ENCODE data around the gene NPHP4. TPM values are rescaled to one million over a fixed set of nuclear protein-coding genes. Genes with fewer than 3 reads are reported as not detected.

Gene NPHP4
- total and polyA plus RNA-seq, 9 donors = 1.9 to 6.4 (median 4.2) TPM

GRCh38 chr1:5864256-5864655, 128.0 kb downstream of the NPHP4 start:
- no peak for DNase-seq
- 97% methylated on average over 16 of the region's 16 CpGs for WGBS (ENCODE audit: insufficient coverage)
- Histone ChIP-seq H3K36me3 (ENCODE audit: control insufficient read depth, insufficient read depth, low read length) (no peaks in the 10 kb centered on the region), H3K4me1 (ENCODE audit: control insufficient read depth, insufficient read depth, low read length) (peaks cover 20% of the 10 kb centered on the region), H3K9me3 (replicated peaks; ENCODE audit: control insufficient read depth, low read depth, low read length) (no peaks in the 10 kb centered on the region), H3K4me3 (ENCODE audit: low read length) (no peak overlapping the region), H3K27ac (ENCODE audit: low read length) (no peak overlapping the region), H3K27me3 (ENCODE audit: control insufficient read depth, insufficient read depth, low read length) (no peaks in the 10 kb centered on the region)

- Histone ChIP-seq H3K4me1 (ENCODE audit: control insufficient read depth, insufficient read depth, low read length) (peaks cover 20% of the 10 kb centered on the region), H3K27ac (ENCODE audit: low read length) (no peak overlapping the region), H3K36me3 (ENCODE audit: control insufficient read depth, insufficient read depth, low read length) (no peaks in the 10 kb centered on the region), H3K27me3 (ENCODE audit: control insufficient read depth, insufficient read depth, low read length) (no peaks in the 10 kb centered on the region), H3K9me3 (replicated peaks; ENCODE audit: control insufficient read depth, low read depth, low read length) (no peaks in the 10 kb centered on the region), H3K4me3 (ENCODE audit: low read length) (no peak overlapping the region)
- no peak for DNase-seq
- 88% methylated on average over 13 of the region's 17 CpGs for WGBS (ENCODE audit: insufficient coverage)
Observed at GRCh38 chr1:5863238-5863637, 129.0 kb downstream of the NPHP4 start.

GRCh38 chr1:5861871-5862825, 130.1 kb downstream of the NPHP4 start:
- Histone ChIP-seq H3K9me3 (replicated peaks; ENCODE audit: control insufficient read depth, low read depth, low read length) (no peaks in the 10 kb centered on the region), H3K36me3 (ENCODE audit: control insufficient read depth, insufficient read depth, low read length) (no peaks in the 10 kb centered on the region), H3K4me3 (ENCODE audit: low read length) (no peak overlapping the region), H3K27ac (ENCODE audit: low read length) (no peak overlapping the region), H3K27me3 (ENCODE audit: control insufficient read depth, insufficient read depth, low read length) (no peaks in the 10 kb centered on the region), H3K4me1 (ENCODE audit: control insufficient read depth, insufficient read depth, low read length) (peaks cover 12% of the 10 kb centered on the region)
- DNase-seq = no peak
- 81% methylated on average over 24 of the region's 27 CpGs for WGBS (ENCODE audit: insufficient coverage)

GRCh38 chr1:5860277-5860676, 131.9 kb downstream of the NPHP4 start:
- Histone ChIP-seq H3K27ac (ENCODE audit: low read length) (no peak overlapping the region), H3K27me3 (ENCODE audit: control insufficient read depth, insufficient read depth, low read length) (no peaks in the 10 kb centered on the region), H3K4me3 (ENCODE audit: low read length) (no peak overlapping the region), H3K36me3 (ENCODE audit: control insufficient read depth, insufficient read depth, low read length) (no peaks in the 10 kb centered on the region), H3K4me1 (ENCODE audit: control insufficient read depth, insufficient read depth, low read length) (no peaks in the 10 kb centered on the region), H3K9me3 (replicated peaks; ENCODE audit: control insufficient read depth, low read depth, low read length) (no peaks in the 10 kb centered on the region)
- DNase-seq = no peak
- WGBS (ENCODE audit: insufficient coverage) = 82% methylated on average over 14 of the region's 19 CpGs

- DNase-seq = no peak
- no peaks in the 10 kb centered on the region for H3K27me3 ChIP-seq (ENCODE audit: control insufficient read depth, insufficient read depth, low read length)
- H3K36me3 ChIP-seq (ENCODE audit: control insufficient read depth, insufficient read depth, low read length) = no peaks in the 10 kb centered on the region
- no peak overlapping the region for H3K4me3 ChIP-seq (ENCODE audit: low read length)
- no peaks in the 10 kb centered on the region for H3K4me1 ChIP-seq (ENCODE audit: control insufficient read depth, insufficient read depth, low read length)
- H3K9me3 ChIP-seq (replicated peaks; ENCODE audit: control insufficient read depth, low read depth, low read length) = no peaks in the 10 kb centered on the region
- 93% methylated on average over 12 of the region's 16 CpGs for WGBS (ENCODE audit: insufficient coverage)
- H3K27ac ChIP-seq (ENCODE audit: low read length) = no peak overlapping the region
Observed at GRCh38 chr1:5859766-5860165, 132.5 kb downstream of the NPHP4 start.

GRCh38 chr1:5858844-5859407, 133.3 kb downstream of the NPHP4 start:
- no peaks in the 10 kb centered on the region for H3K4me1 ChIP-seq (ENCODE audit: control insufficient read depth, insufficient read depth, low read length)
- no peak overlapping the region for H3K4me3 ChIP-seq (ENCODE audit: low read length)
- H3K27ac ChIP-seq (ENCODE audit: low read length) = no peak overlapping the region
- no peaks in the 10 kb centered on the region for H3K9me3 ChIP-seq (replicated peaks; ENCODE audit: control insufficient read depth, low read depth, low read length)
- no peak for DNase-seq
- H3K27me3 ChIP-seq (ENCODE audit: control insufficient read depth, insufficient read depth, low read length) = no peaks in the 10 kb centered on the region
- 65% methylated on average over 23 of the region's 25 CpGs for WGBS (ENCODE audit: insufficient coverage)
- no peaks in the 10 kb centered on the region for H3K36me3 ChIP-seq (ENCODE audit: control insufficient read depth, insufficient read depth, low read length)

- Histone ChIP-seq H3K9me3 (replicated peaks; ENCODE audit: control insufficient read depth, low read depth, low read length) (no peaks in the 10 kb centered on the region), H3K4me1 (ENCODE audit: control insufficient read depth, insufficient read depth, low read length) (no peaks in the 10 kb centered on the region), H3K27ac (ENCODE audit: low read length) (no peak overlapping the region), H3K27me3 (ENCODE audit: control insufficient read depth, insufficient read depth, low read length) (no peaks in the 10 kb centered on the region), H3K4me3 (ENCODE audit: low read length) (no peak overlapping the region), H3K36me3 (ENCODE audit: control insufficient read depth, insufficient read depth, low read length) (no peaks in the 10 kb centered on the region)
- WGBS (ENCODE audit: insufficient coverage) = 76% methylated on average over 16 of the region's 19 CpGs
- DNase-seq = no peak
Observed at GRCh38 chr1:5858246-5858645, 134.0 kb downstream of the NPHP4 start.

- Histone ChIP-seq H3K27me3 (ENCODE audit: control insufficient read depth, insufficient read depth, low read length) (no peaks in the 10 kb centered on the region), H3K27ac (ENCODE audit: low read length) (no peak overlapping the region), H3K36me3 (ENCODE audit: control insufficient read depth, insufficient read depth, low read length) (no peaks in the 10 kb centered on the region), H3K4me1 (ENCODE audit: control insufficient read depth, insufficient read depth, low read length) (no peaks in the 10 kb centered on the region), H3K9me3 (replicated peaks; ENCODE audit: control insufficient read depth, low read depth, low read length) (no peaks in the 10 kb centered on the region), H3K4me3 (ENCODE audit: low read length) (no peak overlapping the region)
- no peak for DNase-seq
- 62% methylated on average over 16 of the region's 16 CpGs for WGBS (ENCODE audit: insufficient coverage)
Observed at GRCh38 chr1:5857508-5858090, 134.6 kb downstream of the NPHP4 start.

GRCh38 chr1:5857011-5857410, 135.2 kb downstream of the NPHP4 start:
- H3K9me3 ChIP-seq (replicated peaks; ENCODE audit: control insufficient read depth, low read depth, low read length) = no peaks in the 10 kb centered on the region
- 90% methylated on average over 16 of the region's 17 CpGs for WGBS (ENCODE audit: insufficient coverage)

GRCh38 chr1:5856246-5856815, 135.9 kb downstream of the NPHP4 start:
- no peak for DNase-seq
- H3K4me1 ChIP-seq (ENCODE audit: control insufficient read depth, insufficient read depth, low read length) = no peaks in the 10 kb centered on the region
- 78% methylated on average over 14 of the region's 16 CpGs for WGBS (ENCODE audit: insufficient coverage)
- H3K36me3 ChIP-seq (ENCODE audit: control insufficient read depth, insufficient read depth, low read length) = no peaks in the 10 kb centered on the region
- no peaks in the 10 kb centered on the region for H3K27me3 ChIP-seq (ENCODE audit: control insufficient read depth, insufficient read depth, low read length)
- no peak overlapping the region for H3K27ac ChIP-seq (ENCODE audit: low read length)
- H3K9me3 ChIP-seq (replicated peaks; ENCODE audit: control insufficient read depth, low read depth, low read length) = no peaks in the 10 kb centered on the region
- H3K4me3 ChIP-seq (ENCODE audit: low read length) = no peak overlapping the region

More at GRCh38 chr1:5857011-5857410, 135.2 kb downstream of the NPHP4 start:
- H3K4me3 ChIP-seq (ENCODE audit: low read length) = no peak overlapping the region
- H3K27me3 ChIP-seq (ENCODE audit: control insufficient read depth, insufficient read depth, low read length) = no peaks in the 10 kb centered on the region
- no peak for DNase-seq
- no peaks in the 10 kb centered on the region for H3K36me3 ChIP-seq (ENCODE audit: control insufficient read depth, insufficient read depth, low read length)
- no peak overlapping the region for H3K27ac ChIP-seq (ENCODE audit: low read length)
- H3K4me1 ChIP-seq (ENCODE audit: control insufficient read depth, insufficient read depth, low read length) = no peaks in the 10 kb centered on the region

Measured in muscle of leg (tissue), 11 donors.